Stromal cell of bone marrow (primary cell): Measurements from ENCODE around the gene FYCO1.

Experiments used
- DNase-seq: peaks from one replicate; pipeline ENCODE4 v3.0.0-alpha.2; 2012; ENCODE audit warnings: low read depth

FYCO1 gene

DNA sequence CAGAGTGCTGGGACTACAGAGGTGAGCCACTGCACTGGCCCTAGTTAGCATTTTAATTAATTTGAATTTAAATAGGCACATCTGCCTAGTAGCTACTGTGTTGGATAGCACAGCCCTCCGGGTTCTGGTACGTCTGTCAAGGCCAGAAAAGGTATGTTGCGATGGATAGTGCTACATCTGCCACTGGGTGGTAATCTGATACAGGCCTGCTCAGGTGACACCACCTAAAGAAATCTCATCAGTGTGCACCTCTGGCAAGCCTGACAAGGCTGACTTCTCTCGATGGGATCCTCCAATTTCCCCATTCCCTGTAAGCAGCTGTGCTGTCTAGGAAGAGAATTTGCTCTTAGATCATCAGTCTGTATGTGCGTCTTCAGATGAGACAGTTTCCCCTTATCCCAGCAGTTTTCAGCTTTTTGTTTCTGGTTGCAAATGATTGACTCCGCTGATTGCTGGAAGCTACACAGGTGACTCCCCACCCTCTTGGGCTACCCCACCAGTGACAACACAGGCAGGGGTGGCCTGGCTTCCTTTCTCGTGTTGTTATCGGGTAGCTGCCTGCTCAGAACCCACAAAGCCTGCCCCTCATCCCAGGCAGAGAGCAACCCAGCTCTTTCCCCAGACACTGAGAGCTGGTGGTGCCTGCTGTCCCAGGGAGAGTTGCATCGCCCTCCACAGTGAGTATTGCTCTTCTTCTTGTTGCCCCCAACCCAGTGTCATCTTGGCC lies 109.5 kb downstream of the FYCO1 start, which contains the start of gene CCR9:
Gene CCR9, plus strand, starts transcription at position 565 of the 727 bp plus-strand sequence. CDS start 8,391 bp downstream, outside the sequence.
- DNase-seq, result no peak

DNA sequence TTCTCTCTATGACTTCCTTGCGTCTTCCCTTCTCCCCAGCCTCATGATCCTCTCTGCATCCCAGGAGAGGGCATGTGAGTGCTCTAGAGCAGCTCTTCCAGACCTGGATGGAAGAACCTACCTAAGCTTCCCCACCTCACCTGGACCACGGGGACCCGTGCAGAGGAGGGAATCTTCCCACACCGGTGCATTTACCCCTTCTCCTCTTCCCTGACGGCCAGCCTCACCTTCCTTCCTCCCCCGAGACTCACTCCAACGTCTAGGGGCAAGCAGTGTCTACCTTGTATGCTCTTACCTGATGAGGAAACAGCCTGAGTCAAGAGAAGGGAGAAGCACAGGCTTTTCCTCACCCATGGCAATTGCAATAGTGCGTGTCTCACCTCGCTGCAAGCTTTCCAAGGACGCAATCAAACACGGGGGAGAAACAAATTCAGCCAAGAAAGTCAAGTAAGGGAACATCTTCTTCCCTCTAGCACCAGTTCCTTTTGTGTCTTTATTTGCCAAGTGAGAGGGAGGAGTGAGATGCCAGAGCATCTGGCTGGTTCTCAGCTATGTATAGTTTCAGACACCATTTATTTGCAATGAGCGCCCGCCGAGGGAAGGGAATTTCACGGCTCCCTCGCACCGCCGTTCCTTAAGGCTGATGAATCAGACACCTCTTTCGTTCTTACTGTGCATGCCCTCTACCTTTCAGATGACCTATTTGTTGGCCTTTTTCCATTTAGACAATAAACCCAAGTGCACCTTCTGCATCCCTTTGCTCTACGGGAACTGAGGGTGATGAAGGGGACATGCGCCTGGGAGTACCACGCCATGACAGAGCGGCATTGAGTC lies 111.0 kb downstream of the FYCO1 start:
- DNase-seq, result no peak

DNA sequence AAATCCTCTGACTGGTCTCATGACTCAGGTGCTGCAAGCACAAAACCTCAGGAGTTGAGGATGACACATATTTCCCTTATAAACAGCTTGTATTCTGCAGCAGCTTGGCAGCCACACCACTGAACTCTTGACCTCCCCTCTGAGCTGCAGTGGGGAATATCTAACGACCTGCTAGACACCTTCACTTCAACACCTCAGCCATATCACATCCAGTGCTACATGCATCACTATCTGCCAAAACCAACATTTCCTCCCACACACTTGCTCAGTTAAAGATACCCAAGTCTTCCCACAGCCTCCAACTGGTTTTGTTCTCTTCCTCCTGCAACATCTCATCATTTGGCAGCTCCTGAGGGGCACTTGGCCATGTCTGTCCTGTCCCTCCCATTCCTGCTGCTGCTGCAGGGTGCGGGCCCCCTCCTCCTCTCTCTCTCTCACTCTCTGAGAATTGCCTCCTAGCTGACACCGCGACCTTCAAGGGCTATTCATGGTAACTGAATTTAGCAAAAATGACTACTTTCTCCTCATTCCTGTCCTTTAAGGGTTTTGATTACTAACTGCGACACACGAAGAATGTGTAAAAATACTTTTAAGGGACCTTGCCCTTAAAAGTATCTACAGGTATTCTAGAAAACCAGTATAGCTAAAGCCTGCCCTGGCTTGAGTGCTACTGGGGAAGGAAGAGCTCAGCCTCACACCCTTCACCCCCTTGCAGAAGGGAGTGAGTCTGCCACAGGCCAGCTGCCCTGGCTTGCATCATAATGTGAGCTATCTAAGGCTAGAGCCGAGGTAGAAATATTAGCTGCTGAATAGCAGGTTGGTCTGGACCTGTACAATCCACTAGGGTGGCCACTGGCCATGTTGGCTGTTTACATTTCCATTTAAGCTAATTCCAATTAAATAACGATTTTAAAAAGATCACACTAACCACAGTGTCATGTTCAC lies 114.3 kb downstream of the FYCO1 start:
- DNase-seq, result no peak

DNA sequence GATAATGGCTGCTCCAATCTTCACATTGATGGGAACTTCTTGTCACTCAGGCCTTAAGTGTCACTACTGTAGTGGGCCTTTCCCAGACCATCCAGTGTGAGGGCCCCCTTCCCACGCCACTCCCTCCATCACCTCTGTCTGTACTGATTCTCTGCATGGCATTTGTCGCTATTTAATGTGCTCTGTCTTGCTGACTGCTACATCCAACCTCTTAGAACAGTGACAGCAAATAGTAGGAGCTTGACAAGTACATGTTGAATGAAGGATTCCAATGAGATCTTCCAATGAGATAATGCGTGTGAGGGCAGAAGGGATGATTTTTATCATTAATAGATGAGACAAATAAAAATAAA lies 114.9 kb downstream of the FYCO1 start:
- DNase-seq, result no peak

DNA sequence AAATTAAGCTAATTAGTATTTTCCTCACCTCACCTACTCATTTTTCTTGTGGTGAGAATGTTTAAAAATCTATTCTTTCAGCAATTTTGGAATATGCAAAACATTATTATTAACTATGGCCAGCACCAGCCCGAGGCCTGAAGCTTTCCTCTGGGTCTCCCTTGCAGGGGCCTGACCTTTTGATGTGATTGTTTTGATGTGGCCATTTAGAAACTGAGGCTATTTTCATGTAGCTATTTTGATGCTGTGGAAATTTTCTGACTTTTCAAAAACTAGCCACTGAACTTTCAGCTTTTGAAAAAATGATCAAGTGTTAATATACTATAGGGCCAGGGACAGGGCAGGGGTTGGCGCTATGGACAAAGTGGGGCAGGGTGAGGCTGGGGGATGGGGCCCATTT lies 117.5 kb downstream of the FYCO1 start:
- no peak for DNase-seq

DNA sequence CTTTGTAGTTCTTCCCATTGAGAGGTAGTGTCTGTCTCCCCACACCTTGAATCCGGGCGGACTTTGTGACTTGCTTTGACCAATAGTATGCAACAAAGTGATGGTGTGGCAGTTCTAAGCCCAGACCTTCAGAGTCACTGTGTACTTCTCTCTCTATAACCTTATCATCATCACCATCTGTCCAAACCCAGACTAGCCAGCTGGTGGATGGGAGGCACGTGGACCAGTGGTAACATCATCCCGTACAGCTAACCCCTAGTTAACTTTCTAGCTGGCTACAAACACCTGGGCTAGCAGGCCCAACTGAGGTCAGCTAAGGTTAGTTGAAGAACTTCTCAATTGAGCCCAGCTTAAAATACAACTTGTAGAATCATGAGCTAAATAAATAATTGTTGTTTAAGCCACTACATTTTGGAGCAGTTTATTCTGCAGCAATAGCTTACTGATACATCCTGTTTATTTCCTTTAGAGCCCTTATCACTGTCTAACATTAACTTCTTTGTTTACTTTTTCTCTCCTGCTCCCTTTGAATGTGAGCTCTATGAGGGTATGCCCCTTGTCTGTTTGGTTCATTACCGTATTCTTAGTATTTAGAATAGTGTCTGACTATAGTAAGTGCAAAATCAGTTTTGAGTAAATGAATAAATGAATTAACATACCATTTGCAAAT lies 120.8 kb downstream of the FYCO1 start:
- no peak for DNase-seq

DNA sequence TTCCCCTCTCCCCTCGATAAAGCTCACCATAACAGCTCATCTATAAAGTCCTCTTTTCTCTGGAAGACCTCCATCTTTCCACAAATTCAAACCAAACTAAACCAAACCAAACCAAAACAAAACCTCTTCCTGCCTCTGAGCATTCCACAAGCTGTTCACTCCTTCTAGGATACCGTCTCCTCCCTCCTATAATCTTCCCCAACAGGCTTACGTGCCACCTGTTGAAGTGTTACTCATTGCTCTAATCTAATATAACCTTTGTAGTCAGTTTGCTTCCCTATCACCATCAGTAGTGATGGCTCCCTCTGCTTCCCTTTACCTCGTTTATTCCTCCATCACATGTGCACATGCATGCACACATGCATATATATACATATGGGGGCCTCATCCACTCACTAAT lies 122.0 kb downstream of the FYCO1 start:
- no peak for DNase-seq

DNA sequence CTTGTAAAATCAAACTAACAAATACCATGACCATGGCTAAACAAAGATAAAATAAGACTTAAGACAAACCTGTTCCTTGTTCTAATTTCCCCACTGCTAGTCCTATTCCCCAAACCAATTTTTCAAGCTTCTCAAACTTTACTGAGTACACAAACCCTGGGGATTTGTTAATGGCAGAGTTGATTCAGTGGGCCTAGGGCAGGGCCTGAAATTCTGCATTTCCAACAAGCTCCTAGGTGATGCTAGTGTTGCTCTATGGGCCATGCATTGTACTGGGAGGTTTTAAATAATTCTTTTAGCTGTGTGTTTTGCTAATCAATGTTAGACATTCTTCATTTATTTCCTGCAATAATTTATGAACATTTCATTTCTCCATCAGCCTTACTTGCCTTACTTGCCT lies 122.6 kb downstream of the FYCO1 start:
- DNase-seq, result no peak

DNA sequence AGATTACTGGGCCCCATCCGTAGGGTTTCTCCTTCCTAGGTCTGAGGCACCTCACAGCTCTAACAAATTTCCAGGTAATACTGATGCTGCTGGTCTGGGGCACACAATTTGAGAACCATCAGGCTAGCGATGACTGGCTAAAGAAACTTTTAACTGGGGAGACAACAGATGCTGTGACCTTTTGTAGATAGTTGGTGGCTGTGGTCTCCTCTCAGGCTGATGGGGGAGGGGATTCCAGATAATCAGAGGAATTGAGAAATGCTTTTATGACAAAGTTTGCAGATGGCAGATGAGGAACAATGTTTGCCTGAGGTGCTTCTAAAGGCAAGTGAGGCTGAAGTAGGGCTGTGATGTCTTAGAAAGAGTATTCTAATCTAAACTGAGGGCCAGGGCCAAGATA lies 123.1 kb downstream of the FYCO1 start:
- no peak for DNase-seq

DNA sequence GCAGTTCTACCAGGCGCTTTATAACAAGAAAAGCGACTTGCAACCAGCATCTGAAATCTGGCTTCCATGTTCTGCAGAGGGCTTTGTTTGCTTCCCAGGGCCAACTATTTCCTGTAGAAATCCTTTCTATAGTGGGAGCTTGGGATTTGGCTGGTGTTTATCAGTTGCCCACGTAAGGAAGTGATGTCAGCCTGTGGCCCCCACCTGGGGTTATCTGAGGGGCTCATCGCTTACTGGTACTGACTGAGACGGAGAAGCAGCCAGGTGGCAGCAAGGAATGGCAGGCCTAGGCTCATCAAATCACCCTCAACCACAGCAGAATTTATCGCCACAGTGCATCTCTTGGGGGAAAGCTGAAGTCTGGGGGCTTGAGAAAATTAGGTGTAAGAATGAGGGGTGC lies 123.8 kb downstream of the FYCO1 start:
- DNase-seq, result no peak

DNA sequence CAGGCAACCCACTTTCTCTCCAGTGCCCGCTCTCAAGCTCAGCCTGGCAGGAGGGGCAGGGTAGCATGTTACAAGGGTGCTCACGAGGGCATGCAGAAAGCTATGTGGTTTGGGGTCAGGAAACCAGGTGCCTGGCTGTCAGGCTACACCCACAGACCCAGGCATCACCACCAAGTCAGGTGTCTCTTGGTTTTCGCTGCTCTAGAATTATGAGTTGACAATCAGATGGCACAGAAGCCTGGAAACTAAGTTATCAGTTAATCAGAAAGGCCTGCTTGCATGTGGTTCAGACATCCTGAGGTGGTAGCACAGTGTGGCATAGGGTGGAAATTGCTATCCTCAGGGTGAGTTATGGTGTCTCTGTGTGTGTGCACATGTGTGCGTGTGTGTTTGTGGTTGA lies 125.5 kb downstream of the FYCO1 start:
- DNase-seq, result no peak

DNA sequence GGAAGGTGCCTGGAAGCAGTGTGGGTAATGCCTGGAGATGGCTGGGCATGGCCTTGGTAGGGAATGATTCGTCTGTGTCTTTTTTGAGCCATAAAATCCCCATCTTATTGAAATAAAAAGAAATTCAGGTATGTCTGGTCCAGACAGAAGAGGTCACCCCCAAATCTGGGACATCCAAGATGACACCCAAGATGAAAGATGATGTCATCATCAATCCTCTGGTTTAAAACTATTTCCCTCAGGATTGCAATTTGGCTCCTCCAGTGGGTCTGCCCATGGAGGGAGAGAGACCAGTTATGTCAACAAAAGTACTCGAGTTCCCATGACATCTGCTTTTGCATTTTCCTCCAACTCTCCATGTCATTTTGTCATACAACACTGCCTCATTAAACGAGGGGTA lies 126.0 kb downstream of the FYCO1 start:
- no peak for DNase-seq

DNA sequence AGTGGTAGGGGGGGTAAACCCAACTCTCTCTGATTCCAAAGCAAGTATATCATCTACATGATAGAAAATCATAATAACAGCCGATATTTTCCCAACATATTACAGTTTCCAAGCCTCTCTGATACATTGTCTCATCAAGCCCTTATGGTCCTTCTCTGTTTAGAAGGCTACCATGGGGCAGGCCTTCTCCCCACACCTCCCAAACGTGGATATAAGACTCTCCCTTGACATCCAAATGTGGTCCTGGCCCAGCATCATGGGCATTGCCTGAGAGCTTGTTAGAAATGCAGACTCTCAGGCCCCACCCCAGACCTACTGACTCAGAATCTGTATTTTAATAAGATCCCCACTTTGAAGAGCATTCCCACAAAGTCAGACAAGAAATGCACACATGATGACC lies 127.0 kb downstream of the FYCO1 start:
- no peak for DNase-seq

DNA sequence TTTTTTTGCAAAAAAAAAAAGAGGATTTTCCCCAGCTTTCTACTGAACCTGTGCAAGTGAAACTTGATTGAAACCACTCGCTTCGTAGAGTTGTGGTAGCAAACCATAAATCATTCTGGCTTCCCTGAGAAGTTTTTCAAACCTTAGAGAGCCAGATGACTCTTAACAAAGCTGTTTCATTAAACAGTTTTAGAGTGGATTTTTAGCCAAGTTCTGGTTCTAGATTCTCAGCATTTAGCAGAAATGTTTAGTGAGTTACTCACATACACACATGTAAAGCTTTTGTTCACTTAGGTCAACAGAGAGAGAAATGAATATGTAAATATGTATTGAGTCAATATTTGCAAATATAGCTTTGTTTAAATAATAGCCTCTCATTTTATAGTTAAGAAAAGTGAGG lies 127.4 kb downstream of the FYCO1 start:
- no peak for DNase-seq
